Forelimb muscle (tissue), 1 donor: ENCODE data around the gene CACNG3. TPM values are rescaled to one million over a fixed set of nuclear protein-coding genes. Genes with fewer than 3 reads are reported as not detected.
"Not testable (repeated sequence)": the region's sequence is repeated elsewhere in the genome, so short reads cannot be mapped to it uniquely, and the experiment has no call there.

Experiments
- DNase-seq: peaks from one replicate; pipeline ENCODE4 v3.0.0-alpha.2; 2013; ENCODE audit warnings: low read depth
- polyA plus RNA-seq: library from polyadenylated mRNA; unstranded; fragments of 120-200 nt; gene quantifications from one replicate; pipeline ENCODE4 v1.2.1, GENCODE V29; 2013; ENCODE audit not compliant: insufficient read length

The CACNG3 gene
- polyA plus RNA-seq: not detected

GRCh38 chr16:24255456-24256371 is at the start of gene CACNG3:
TSS of gene CACNG3 (plus strand) at chr16:24256335. CDS start at chr16:24256755, 420 bp downstream.
- no peak for DNase-seq

- no peak for DNase-seq
Observed at GRCh38 chr16:24206926-24207325, 49.2 kb upstream of the CACNG3 start.

GRCh38 chr16:24208710-24209109 is 47.4 kb upstream of the CACNG3 start:
- no peak for DNase-seq

- DNase-seq: no peak
Observed at GRCh38 chr16:24214992-24215391, 41.1 kb upstream of the CACNG3 start.

- no peak for DNase-seq
Observed at GRCh38 chr16:24216961-24217360, 39.2 kb upstream of the CACNG3 start.

GRCh38 chr16:24217461-24217860 is 38.7 kb upstream of the CACNG3 start:
- DNase-seq: no peak

DNA sequence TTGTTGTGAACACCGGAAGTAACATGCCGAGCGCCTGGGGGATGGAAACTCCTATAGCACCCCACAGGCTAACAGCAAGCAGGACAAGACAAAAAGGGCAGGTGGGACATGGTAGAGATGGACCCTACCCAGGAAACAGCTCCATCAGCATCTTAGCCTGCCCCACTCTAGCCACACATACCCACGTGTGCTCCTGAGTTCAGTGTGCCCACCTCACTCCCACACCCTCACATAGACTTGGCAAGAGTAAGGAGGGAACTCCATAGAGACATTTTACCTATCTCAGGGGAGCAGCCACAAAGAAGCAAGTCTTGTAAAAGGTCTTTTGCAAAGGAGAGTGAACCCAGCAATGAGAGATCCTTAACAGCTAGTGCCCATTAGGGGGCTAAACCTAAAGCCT is 37.8 kb upstream of the CACNG3 start:
- DNase-seq: no peak

DNA sequence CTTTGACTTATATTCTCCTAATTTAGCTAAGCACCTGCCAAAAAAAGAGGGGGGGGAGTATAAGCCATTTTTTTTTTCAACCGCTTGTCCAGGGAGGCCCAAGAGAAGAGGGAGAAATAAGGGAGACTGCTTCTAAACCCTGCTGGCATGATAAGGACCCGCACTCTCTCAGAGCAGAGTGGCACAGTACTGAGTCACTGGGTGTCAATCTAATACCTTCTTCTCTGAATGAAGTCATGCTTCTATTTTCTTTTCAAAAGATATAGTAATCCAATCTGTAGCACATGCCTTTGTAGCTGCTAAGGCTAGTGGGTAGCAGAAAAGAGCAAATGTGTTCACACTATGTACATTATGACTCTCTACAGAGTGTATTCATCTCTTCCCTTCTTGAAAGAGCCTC is 34.9 kb upstream of the CACNG3 start:
- DNase-seq: no peak

GRCh38 chr16:24228514-24228913 is 27.6 kb upstream of the CACNG3 start:
- no peak for DNase-seq

DNA sequence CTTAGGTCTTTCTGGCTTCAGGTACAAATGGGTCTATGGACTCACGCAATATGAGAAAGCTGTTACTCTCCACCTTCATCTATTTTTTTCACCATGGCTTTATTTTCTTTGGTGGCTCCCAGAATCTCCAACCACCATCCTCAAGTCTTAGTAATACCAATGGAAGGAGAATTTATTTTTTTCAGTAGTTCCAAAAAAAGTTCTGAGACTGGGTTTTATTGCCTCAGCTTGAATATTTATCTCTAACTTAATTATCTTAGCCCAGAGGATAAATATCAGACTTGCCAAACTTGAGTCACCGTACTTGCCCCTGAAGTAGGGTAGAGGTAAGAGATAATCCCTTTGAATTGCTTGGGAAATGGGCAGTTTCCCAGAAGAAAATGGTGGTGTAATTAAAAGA is 23.2 kb upstream of the CACNG3 start:
- DNase-seq: no peak

GRCh38 chr16:24234737-24235136 is 21.4 kb upstream of the CACNG3 start:
- no peak for DNase-seq

DNA sequence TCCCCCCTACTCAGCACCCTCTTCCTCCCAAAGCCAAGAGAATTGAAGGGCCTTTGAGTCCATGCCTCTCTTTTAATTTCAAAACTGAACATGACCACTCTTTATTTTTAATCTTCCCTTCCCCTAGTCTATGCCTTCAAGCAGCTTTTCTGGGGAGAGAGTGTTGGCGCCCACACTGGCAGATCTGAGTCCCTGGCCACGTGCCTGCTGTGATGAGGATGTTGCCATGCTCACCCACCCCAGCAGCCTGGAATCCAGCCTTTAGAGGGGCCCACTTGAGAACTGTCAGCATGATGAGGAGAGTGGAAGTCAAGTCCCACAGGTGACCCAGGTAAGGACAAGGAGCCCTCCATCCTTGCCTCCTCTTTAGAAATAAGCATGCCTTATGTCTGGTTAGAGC is 20.3 kb upstream of the CACNG3 start:
- DNase-seq: no peak

- DNase-seq: not testable (repeated sequence)
Observed at GRCh38 chr16:24238846-24239245, 17.3 kb upstream of the CACNG3 start.

- no peak for DNase-seq
Observed at GRCh38 chr16:24246911-24247607, 9.1 kb upstream of the CACNG3 start.

DNA sequence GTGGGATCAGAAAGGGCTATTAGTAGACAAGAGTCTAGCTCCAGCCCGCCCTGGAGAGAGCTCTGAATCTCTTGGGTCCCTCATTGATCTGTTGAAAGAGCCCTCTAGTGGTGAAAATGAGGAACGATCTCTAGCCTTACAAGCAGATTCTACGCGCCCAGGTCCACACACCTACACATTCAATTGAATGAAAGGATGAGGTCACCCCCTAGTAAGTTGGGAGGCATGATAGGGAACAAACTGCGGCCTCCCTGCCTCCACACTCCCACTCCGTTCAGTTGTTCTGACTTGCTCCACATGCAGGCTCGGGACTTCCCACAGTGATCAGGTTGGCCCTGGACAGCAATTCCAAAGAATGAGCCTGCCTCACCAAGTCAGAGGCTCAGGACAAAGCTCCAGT is 2.9 kb upstream of the CACNG3 start:
- DNase-seq: no peak

- DNase-seq: no peak
Observed at GRCh38 chr16:24257958-24258357, 1.8 kb downstream of the CACNG3 start.

DNA sequence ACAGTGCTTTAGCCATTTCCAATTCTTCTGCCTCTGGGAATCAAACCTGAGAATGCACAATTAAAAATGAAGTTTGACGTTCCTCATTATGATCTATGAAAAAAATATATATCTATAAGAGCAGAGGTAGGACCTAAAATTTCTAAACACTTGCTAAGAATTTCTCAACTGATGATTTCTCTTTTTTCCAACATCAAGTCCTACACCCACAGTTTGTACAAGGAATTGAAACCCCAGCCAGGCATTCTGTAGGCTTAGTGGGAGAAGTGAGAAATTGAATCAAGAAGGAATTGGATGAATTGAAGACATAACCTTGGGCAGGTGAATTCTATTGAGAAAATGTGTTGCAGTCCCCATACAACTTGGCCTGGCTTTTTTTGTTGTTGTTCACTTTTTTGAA is 2.7 kb downstream of the CACNG3 start:
- no peak for DNase-seq

GRCh38 chr16:24262816-24263215 is 6.7 kb downstream of the CACNG3 start:
- no peak for DNase-seq

DNA sequence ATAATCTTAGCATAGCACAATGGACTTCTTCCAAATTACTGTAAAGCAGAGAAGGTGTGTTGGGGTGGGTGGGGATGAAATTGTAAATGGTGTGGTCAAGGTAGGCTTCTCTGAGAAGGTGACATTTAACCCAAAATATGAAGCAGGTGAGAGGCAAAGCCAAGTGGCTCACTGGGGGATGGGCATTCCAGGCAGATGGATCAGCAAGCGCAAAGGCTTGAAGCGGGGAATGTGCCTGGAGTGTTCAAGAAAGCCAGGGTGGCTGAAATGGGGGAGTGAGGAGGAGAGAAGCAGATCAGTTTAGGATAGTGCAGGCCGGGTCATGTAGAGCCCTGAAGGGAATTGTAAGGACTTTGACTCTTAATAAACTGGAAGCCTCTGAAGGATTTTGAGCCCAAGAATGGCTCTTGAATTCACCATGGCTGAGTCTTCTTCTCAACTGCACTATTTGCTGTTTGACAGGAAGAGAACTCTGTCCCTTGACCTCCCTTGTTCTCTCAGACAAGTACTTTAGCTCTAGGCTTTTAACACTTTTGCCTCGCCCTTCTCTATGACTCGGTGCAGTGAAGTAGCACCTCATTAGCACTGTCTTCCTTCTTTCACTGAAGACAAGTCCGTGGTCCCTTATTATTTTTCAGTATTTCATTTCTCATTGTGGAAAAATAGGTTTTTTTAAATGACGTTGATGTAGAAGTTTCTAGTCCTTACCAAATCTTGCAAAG is 14.7 kb downstream of the CACNG3 start:
- no peak for DNase-seq

DNA sequence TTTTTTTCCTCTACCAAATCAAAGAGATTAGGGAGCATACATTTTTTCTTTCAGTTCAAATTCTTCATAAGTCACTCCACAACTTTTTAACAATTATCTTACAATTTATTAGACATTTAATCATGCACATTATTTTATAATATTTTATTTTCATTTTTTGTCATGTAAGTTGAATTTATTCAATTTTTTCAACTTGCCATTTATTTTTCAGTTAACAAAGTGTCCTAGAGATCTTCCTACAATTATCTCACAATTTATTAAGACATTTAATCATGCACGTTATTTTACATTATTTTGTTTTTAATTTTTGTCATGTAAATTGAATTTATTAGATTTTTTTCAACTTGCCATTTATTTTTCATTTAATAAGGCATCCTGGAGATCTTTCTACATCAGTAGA is 16.2 kb downstream of the CACNG3 start:
- DNase-seq: no peak

DNA sequence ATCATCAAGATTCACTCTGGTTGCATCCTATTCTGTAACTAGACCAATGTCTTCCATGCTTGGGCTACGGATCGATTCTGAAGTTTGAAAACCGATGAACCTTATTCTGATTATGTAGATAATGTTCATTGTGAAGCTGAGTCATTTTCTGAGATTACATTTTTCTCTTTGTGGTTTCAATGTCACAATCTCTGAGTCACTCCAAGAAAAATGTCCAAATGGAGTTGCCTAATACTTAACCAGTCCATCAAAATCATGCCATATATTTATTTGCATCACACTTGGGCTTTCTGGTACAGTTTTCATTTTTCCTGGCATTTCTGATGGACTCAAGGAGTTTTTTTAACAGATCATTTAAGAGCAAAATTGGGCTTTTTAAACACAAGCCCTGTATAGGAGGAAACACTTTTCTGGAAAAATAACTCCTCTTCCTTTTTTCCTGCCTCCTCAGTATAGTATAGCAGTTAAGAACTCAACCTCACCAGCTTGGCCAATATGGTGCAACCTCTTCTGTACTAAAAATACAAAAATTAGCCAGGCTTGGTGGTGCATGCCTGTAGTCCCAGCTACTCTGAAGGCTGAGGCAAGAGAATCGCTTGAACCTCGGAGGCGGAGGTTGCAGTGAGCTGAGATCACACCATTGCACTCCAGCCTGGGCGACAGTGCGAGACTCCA is 17.5 kb downstream of the CACNG3 start:
- DNase-seq: no peak

- DNase-seq: no peak
Observed at GRCh38 chr16:24275413-24275812, 19.3 kb downstream of the CACNG3 start.
